Small intestine (tissue), 7 donors: ENCODE measurements around the gene MT1H. TPM values are rescaled to one million over a fixed set of nuclear protein-coding genes. Genes with fewer than 3 reads are reported as not detected.
"Not testable (repeated sequence)": the region's sequence is repeated elsewhere in the genome, so short reads cannot be mapped to it uniquely, and the experiment has no call there.

Experiments
- DNase-seq, 2 donors: peaks; one replicate each; pipeline versions ENCODE4 v3.0.0 to v3.0.0-alpha.2; 2013
- FAIRE-seq: peaks from 2 replicates; lab custom pipeline; 2012; peaks lifted over from hg19 to GRCh38; lab: Jason Lieb, UNC
- H3K27ac ChIP-seq, 3 donors: one replicate each; pipeline ENCODE4 v1.5.1; 2013; ENCODE audit warnings: low read length in 2 of 3, mild to moderate bottlenecking in 2 of 3, control low read depth in 1 of 3, inconsistent platforms in 1 of 3, low read depth in 1 of 3, moderate library complexity in 1 of 3
- H3K27me3 ChIP-seq, 3 donors: one replicate each; pipeline ENCODE4 v1.6.1; 2013; ENCODE audit warnings: low read length in 3 of 3, inconsistent platforms in 1 of 3; ENCODE audit not compliant: control insufficient read depth in 3 of 3, insufficient read depth in 3 of 3
- H3K36me3 ChIP-seq, 3 donors: one replicate each; pipeline ENCODE4 v1.6.1; 2013; ENCODE audit warnings: low read length in 3 of 3, inconsistent platforms in 1 of 3, low read depth in 1 of 3, mild to moderate bottlenecking in 1 of 3, moderate library complexity in 1 of 3; ENCODE audit not compliant: control insufficient read depth in 3 of 3, insufficient read depth in 2 of 3
- H3K4me1 ChIP-seq, 3 donors: one replicate each; pipeline ENCODE4 v1.6.1; 2013; ENCODE audit warnings: low read length in 2 of 3, inconsistent platforms in 1 of 3, low read depth in 1 of 3, mild to moderate bottlenecking in 1 of 3, moderate library complexity in 1 of 3; ENCODE audit not compliant: control insufficient read depth in 3 of 3, insufficient read depth in 2 of 3
- H3K4me3 ChIP-seq, 3 donors: one replicate each; pipeline ENCODE4 v1.5.1; 2013; ENCODE audit warnings: low read length in 3 of 3, control low read depth in 1 of 3, inconsistent platforms in 1 of 3, low read depth in 1 of 3, mild to moderate bottlenecking in 1 of 3, moderate library complexity in 1 of 3
- H3K9me3 ChIP-seq, 2 donors: one replicate each; pipeline ENCODE4 v1.6.1; 2013; ENCODE audit warnings: low read depth in 1 of 2, low read length in 1 of 2; ENCODE audit not compliant: control insufficient read depth in 2 of 2, insufficient read depth in 1 of 2
- WGBS, 3 donors: extraction: QIAGEN DNeasy Blood & Tissue Kit; methylation state at CpG; one replicate each; pipeline ENCODE4 v1.1.7; 2013; 5-methylcytosine and 5-hydroxymethylcytosine counted together
- polyA plus RNA-seq, 4 donors: library from polyadenylated mRNA; stranded (reverse) in 3 of 4; unstranded in 1 of 4; fragments of 200-250 nt in 3 of 4; fragments of 120-200 nt in 1 of 4; gene quantifications; one replicate each; pipeline versions ENCODE4 v1.2.1 to v1.2.3, GENCODE V29; 2013
- donor health status: healthy with polysubstance abuse.
- donor health status: control.
- donor health status: control.
- donor health status: Bipolar disorder and iron deficiency.
- donor health status: healthy.

The MT1H gene
- polyA plus RNA-seq, 4 donors = 3.6 to 930 (median 62.8) TPM

GRCh38 chr16:56672761-56673536, 3.3 kb downstream of the MT1H start:
- H3K36me3 ChIP-seq = peaks cover 0 to 3% (median 0%) of the 10 kb centered on the region in 3 donors
- no peaks in the 10 kb centered on the region for H3K9me3 ChIP-seq
- DNase-seq = no peak
- H3K27me3 ChIP-seq = peaks cover 0 to 44% (median 19%) of the 10 kb centered on the region in 3 donors
- H3K4me1 ChIP-seq = peaks cover 0 to 21% (median 0%) of the 10 kb centered on the region in 3 donors
- no peak overlapping the region for H3K27ac ChIP-seq
- 84 to 88% (median 86%) methylated on average over 11 of the region's 11 CpGs for WGBS, 3 donors
- H3K4me3 ChIP-seq = no peak overlapping the region
- FAIRE-seq = no peak

- Histone ChIP-seq H3K27me3 (peaks cover 0 to 35% (median 14%) of the 10 kb centered on the region in 3 donors), H3K4me3 (no peak overlapping the region), H3K4me1 (peaks cover 0 to 12% (median 0%) of the 10 kb centered on the region in 3 donors), H3K36me3 (peaks cover 0 to 3% (median 0%) of the 10 kb centered on the region in 3 donors), H3K9me3 (no peaks in the 10 kb centered on the region), H3K27ac (no peak overlapping the region)
- no peak for FAIRE-seq
- peak; percentile 54 to 59 for DNase-seq
- 31 to 43% (median 38%) methylated on average over 12 of the region's 12 CpGs for whole genome bisulfite sequencing, 3 donors
Observed at GRCh38 chr16:56673921-56674320, 4.3 kb downstream of the MT1H start.

- FAIRE-seq, H3K4me1 ChIP-seq, H3K9me3 ChIP-seq, H3K36me3 ChIP-seq, H3K4me3 ChIP-seq, DNase-seq, H3K27ac ChIP-seq: not testable (repeated sequence)
- 88 to 93% (median 89%) methylated on average over 6 of the region's 6 CpGs for WGBS, 3 donors
- peaks cover 0 to 28% (median 10%) of the 10 kb centered on the region in 3 donors for H3K27me3 ChIP-seq
Observed at GRCh38 chr16:56674570-56674969, 5.0 kb downstream of the MT1H start.

GRCh38 chr16:56675685-56676210, 6.1 kb downstream of the MT1H start:
- H3K36me3 ChIP-seq = peaks cover 0 to 1% (median 0%) of the 10 kb centered on the region in 3 donors
- peak overlapping the region in 2 of 3 donors; percentile 39 to 45 for H3K4me3 ChIP-seq
- H3K4me1 ChIP-seq = no peaks in the 10 kb centered on the region
- 3 to 10% (median 4%) methylated on average over 24 to 32 of the region's 32 CpGs for WGBS, 3 donors
- peak; percentile 35 to 60 for DNase-seq
- H3K9me3 ChIP-seq = no peaks in the 10 kb centered on the region
- peaks cover 0 to 17% (median under 1%) of the 10 kb centered on the region in 3 donors for H3K27me3 ChIP-seq
- FAIRE-seq = no peak
- H3K27ac ChIP-seq = no peak overlapping the region

GRCh38 chr16:56677474-56677873, 7.9 kb downstream of the MT1H start:
- FAIRE-seq = no peak
- H3K27me3 ChIP-seq = peaks cover 0 to 13% (median 0%) of the 10 kb centered on the region in 3 donors
- 70 to 76% (median 76%) methylated on average over 3 of the region's 3 CpGs for WGBS, 3 donors

GRCh38 chr16:56679078-56679730, 9.6 kb downstream of the MT1H start:
- Histone ChIP-seq H3K4me3 (no peak overlapping the region), H3K27me3 (peaks cover 0 to 13% (median 0%) of the 10 kb centered on the region in 3 donors), H3K9me3 (no peaks in the 10 kb centered on the region), H3K36me3 (peaks cover 0 to 6% (median 0%) of the 10 kb centered on the region in 3 donors), H3K4me1 (peaks cover 0 to 15% (median 4%) of the 10 kb centered on the region in 3 donors), H3K27ac (no peak overlapping the region)
- 74 to 93% (median 92%) methylated on average over 3 of the region's 3 CpGs for WGBS, 3 donors
- FAIRE-seq (no peak), DNase-seq (no peak)

More at GRCh38 chr16:56677474-56677873, 7.9 kb downstream of the MT1H start:
- no peak for DNase-seq
- no peaks in the 10 kb centered on the region for H3K9me3 ChIP-seq
- peaks cover 0 to 6% (median 0%) of the 10 kb centered on the region in 3 donors for H3K4me1 ChIP-seq
- H3K36me3 ChIP-seq = no peaks in the 10 kb centered on the region
- H3K27ac ChIP-seq = no peak overlapping the region
- no peak overlapping the region for H3K4me3 ChIP-seq

GRCh38 chr16:56679818-56680217, 10.2 kb downstream of the MT1H start:
- FAIRE-seq = no peak
- 87 to 88% (median 88%) methylated on average over 6 of the region's 6 CpGs for WGBS, 3 donors
- Histone ChIP-seq H3K4me1 (peaks cover 0 to 15% (median 4%) of the 10 kb centered on the region in 3 donors), H3K9me3 (no peaks in the 10 kb centered on the region), H3K27me3 (peaks cover 0 to 13% (median 0%) of the 10 kb centered on the region in 3 donors), H3K36me3 (peaks cover 0 to 8% (median 0%) of the 10 kb centered on the region in 3 donors), H3K27ac (no peak overlapping the region), H3K4me3 (no peak overlapping the region)
- DNase-seq = no peak
